HG03342 (cell line): ENCODE results near the gene PPP1R37.
A peak's percentile ranks its signal among the peaks of the same experiment; 100 is the strongest.

Experiments used
- ATAC-seq: cut with Tn5 transposase; IDR thresholded peaks from one replicate; pipeline ENCODE4 v1.9.1; 2021; ENCODE audit warnings: mild to moderate bottlenecking, moderate library complexity; ENCODE audit not compliant: unreplicated experiment

The PPP1R37 gene

DNA sequence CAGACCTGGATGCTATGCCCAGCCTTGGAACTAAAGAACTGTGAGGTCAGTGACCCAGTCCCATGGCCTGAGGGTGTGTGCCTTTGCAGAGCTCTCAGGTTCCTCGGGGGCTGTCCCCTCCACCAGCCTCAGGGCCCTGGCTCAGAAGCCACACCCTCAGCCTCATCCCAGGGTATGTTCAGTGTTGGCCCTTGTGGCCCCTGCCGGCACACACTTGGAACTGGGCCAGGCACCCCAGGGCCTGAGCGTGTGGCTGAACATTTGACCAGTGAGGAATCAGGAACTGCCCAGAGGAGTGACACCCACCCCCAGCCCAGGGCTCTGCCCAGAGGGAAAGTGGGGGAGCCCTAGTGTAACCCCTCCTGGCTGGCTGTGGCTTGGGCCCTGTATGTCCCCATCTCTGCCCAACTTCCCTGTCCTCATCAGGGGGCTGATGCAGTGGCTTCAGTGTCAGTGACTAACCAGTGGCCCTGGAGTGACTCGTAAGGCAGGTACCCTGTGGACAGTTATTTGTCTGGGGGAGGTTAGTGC lies 57.8 kb downstream of the PPP1R37 start:
- no peak for ATAC-seq

DNA sequence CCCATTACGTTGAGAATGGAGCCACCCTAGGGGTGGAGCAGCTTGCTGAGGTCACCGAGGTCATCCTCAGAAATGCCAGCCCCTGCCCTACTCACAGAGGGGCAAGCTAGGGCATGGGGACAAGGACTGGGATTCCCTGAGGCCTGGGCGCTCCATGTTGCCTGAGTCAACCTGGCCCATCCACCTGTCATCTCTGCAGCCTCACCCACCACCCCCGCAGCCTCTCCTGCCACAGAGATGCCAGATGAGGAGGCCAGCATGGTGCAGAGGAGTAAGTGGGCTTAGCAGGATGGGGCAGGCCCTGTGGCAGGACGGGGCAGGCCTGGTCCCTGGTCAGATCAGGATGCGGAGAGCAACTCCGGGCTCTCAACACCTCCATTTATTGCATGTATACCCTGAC lies 58.3 kb downstream of the PPP1R37 start:
- ATAC-seq = no peak

DNA sequence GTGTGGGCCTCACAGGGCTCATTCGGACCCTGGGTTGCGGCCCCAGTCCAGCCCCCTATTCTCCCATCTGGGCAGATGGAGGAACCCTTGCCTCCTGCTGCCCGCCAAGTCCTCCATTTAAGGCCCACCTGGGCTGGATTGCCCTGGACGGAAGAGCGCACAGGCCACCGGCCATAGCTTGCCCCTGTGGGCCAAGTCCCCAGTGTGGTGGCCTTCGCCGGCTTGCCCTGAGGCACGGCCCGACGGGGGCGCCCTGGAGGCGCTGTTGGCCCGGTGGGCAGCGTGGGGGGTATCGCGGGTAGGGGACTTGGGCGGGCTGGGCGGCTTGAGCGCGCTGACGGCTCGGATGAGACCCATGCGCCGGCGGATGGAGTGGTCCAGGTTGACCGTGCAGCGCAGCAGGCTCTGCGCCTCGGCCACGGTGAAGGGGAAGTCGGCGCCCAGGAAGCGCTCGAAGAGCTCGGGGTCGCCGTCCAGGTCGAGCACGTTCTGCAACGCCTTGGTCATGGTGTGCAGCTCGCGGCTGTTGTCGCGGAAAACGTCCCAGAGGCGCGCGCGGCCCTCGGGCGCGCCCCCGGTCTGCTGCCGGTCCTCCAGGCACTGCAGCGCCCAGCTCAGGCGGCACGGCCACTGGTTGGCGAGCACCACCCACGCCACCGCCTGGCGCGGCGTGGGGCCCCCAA lies 59.0 kb downstream of the PPP1R37 start:
- no peak for ATAC-seq

DNA sequence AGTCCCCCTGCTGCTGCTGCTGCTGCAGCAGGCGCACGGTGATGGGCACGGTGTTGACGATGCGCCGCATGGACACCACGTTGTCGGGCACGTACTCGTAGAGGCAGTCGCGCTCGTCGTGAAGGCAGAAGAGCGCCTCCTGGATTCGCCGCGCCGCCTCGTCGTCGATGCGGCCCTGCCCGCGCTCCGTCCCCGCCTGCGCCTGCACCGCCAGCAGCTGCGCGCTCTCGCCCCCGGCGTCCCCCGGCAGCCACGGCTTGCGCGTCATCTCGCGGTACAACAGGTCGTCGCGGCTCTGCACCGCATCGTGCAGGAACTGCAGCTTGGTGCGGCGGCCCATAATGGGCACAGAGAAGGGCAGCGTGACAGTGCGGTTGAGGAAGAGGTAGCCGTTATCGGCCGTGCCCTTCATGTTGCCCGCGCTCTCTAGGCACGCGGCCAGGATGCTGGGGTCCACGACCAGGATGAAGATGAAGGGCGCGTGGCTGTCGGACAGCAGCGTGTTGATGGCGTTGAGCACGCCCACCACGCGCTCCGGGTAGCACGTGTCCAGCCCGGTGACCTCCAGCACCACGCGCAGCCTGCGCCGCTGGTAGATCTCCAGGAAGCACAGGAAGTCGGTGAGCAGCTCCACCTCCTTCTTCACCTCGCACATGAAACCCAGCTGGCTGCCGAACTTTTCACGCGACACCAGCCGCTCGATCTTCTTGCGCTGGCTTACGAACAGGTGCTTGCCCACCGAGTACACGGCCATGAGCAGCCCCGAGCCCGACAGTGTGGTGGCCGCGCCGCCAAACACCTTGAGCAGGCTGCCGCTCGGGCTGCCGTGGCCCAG lies 59.7 kb downstream of the PPP1R37 start:
- ATAC-seq = no peak

DNA sequence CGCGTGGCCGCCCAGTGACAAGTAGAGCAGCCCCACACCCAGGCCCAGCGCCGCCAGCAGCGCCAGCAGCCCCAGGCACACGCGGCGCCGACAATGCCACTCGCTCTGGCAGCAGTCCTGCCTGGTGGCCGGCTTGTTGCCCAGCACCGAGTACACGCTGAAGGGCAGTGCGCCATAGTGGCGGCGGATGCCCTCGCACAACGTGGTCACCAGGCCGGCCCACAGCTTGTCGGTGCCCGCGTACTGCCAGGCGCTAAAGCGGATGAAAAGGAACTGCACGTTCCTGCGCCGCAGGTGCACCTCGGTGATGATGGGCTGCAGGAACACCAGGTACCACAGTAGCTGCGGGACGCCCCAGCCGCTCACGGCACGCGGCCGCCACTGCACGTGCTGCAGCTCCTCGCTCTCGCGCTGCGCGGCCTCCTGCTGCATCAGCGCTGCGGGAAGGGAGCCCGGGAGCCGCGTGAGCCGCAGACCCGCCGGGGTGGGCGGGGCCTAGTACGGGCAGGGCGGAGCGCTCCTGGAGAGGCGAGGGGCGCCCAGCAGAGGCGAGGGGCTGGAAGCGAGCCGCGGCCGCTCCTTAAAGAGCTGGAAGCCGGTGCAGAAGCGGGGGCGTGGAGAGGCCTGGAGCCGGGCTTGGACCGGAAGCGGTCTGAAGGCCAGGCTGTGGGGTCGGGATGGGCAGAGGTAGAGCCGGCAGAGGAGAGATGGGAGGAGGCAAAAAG lies 60.5 kb downstream of the PPP1R37 start:
- no peak for ATAC-seq

DNA sequence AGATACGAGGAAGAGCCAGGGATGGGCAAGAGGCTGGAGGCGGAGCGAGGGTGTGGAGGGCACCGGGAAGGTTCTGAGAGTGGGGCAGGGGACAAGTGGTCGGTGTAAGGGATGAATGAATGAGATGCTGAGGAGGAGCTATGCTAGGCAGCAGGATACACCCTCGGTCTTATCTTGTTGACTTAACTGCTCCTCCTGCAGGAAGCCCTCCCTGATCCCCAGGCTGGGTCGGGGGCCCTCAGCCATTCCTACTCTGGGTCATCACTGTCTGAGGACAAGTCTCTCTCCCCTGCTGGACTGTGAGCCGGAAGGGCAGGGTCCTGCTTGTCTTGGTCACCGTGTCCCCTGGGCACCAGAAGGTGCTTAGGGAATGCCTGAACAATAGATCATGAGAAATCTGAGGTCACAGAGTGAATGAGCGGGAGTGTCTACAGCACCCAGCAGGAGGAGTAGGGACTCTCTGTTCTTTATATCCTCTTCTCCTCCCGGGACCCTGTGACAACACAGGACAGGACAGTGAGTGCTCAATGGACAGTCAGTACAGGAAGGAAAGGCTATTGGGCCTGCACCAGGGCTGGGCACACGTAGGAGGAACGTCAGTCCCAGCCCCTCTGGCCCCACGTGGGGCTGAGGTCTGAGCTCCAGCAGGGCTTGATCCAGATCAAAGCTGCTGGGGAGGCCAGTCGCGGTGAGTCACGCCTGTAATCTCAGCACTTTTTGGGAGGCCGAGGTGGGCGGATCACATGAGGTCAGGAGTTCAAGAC lies 61.3 kb downstream of the PPP1R37 start:
- ATAC-seq = no peak

DNA sequence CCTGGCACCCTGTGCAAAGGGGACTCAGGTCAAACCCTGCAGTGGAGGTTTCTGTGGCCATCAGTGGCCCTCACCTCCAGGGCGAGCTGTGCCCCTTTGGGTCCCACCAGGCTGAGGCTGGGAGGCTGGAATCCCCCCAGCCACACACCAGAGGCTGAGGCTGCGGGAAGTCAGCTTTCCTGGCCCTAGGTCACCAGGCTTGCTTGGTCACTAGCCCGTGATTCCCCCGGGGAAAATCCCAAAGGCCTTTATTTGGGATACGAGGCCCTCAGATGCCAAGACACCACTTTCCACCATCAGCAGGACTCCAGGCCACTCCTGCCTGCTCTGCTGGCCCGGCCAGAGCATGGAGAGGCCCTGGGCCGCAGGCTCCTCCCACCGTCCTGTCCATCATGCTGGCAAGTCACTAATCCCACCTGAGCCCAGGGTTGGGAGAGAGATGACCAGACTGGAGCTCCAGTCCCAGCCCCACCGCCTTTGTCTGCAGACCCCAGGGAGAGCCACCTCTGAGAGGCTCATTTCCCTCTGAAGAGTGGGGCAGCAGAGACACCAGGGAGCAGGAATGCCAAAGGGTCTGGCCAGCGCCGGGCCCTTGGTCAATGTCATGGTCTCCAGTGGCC lies 63.1 kb downstream of the PPP1R37 start:
- ATAC-seq = no peak

DNA sequence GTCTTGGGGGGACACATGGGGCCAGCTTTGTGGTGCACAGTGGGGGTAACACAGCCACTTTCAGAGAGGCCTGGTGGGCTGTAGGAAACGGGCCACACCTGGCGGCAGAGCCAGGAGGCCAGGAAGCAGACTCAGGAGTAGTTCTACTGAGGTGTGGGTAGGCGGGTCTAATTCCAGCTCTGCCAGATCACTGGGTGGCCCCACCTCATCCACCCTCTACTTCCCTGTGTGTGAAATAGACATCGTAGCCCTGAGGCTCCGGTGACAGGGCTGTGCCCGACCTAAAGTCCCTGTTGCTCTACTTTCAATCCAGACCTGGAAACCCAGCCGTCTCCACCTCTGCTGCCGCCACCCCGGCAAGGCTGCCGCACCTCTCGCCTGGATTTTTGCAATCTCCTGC lies 63.8 kb downstream of the PPP1R37 start:
- no peak for ATAC-seq

DNA sequence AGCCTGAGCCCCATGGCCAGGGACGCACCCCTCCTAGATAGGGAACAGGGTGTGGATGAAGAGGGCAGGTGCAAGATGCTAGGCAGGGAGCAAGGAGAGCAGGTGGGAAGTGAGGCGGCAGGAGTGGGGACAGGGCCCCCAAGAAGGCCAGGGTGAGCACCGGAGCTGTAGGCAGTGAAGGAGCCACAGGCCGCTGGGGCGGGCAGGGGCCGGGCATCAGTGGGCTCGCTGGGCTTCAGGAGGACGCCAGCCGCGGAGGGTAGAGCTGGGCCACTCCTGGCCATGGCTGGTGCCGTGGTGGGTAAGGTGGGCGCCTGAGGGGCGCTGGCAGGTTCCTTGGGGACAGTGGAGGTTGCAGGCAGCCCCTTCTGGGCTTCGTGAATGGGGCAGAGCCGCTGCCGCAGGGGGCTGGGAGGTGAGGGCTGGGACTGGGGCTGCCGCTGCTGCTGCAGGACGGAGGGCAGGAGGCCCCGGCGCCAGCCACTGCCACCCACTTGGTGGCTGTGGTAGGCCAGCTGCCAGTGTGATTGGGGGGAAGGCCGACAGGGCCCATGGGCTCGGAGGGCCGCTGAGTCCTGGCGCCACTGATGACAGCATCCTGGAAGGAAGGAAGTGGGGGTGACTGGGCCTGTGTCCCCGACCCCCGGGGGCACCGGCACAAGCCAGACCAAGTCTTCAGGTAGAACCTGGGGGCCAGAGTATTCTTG lies 65.7 kb downstream of the PPP1R37 start:
- no peak for ATAC-seq

DNA sequence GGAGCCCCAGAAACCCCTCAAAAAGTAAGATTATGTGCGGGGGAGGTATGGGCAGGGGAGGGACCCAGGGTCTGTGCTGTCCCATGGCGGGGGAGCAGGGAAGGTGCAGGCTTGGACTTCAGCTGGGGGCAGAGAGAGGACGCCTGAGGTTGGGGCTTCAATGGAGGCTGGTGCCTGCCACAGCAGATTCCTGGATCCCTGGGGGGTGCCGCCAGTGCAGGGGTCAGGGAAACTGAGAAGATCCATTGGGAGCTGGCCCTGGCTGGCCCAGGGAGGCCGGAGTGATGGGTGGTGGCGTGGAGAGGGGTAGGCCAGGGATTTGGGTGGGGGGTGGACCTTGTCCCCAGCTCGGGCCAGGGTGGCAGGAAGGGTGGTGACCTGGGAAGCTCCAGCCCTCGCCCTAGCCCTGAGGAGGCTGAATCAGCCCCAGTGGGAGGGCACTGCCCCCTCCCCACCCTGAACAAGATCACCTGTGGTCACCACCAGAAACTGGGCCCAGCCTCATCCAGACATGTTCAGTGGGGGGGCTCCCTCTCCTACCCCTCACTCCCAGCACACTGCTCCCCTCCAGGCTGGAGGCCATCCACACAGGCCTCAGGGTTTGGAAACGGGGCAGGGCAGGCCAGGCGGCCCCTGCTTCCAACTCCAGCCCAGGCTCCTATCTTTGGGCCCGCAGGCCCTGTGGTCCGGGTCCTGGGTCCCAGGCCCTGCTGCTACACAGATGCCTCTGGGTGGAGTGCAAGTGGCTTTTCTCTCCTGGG lies 66.4 kb downstream of the PPP1R37 start:
- ATAC-seq = no peak

DNA sequence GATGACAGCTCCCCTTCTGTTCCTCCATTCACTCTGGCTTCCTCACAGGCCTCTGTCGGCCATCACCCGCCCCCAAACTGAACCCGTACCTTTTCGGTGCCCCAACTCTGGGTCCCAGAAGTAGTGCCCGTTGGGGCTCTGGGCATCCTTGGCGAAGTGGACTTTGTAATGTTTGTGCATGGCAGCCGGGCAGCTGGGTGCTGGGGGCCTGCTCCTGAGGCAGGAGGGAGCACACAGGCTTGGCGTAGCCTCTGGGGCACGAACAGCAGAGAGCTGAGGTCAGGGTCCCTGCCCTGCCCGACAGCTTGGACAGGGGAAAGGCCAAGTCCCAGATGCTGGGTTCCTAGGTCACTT lies 67.0 kb downstream of the PPP1R37 start:
- no peak for ATAC-seq

DNA sequence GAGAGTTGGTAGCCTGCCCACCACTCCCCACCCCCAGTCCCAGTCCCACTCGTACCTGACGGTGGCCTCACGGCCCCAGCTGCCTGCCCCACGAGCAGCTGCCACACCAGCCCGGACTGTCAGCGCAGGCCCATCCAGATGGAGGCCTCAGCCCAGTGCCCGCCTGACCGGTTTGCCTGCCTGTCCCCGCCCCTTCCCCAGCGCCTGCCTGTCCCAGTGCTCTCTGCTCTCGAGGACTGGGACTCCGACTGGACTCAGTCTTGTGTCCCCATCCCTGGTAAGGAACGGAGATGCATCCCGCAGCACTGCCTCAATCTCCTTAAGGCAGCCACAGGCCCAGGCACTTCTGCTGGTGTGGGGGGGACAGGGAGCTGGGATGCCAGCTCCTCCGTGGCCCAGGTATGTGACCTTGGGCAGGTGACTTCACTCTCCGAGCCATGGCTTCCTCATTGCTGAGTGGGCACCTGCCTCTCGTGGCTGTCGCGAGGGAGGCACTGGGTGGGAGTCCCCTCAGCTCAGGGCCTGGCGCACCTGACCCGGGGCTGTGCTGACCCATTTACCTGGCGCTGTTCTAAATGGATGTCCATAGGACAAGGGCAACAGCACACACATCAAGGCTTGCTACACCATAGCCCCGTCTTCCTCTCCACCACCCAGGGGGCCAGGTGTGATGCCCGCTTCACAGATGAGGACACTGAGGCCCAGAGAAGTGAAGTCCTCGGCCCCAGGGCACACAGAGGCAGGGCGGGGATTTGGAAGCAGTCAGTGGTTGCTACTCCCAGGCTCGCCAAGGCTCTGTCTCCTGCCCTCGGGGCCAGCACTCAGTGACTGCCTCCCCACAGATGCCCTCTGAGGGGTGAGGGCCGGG lies 68.1 kb downstream of the PPP1R37 start, which contains the start of gene NKPD1:
Gene NKPD1, minus strand, starts transcription at position 113 of the 868 bp plus-strand sequence. CDS start 832 bp downstream, outside the sequence.
- no peak for ATAC-seq

DNA sequence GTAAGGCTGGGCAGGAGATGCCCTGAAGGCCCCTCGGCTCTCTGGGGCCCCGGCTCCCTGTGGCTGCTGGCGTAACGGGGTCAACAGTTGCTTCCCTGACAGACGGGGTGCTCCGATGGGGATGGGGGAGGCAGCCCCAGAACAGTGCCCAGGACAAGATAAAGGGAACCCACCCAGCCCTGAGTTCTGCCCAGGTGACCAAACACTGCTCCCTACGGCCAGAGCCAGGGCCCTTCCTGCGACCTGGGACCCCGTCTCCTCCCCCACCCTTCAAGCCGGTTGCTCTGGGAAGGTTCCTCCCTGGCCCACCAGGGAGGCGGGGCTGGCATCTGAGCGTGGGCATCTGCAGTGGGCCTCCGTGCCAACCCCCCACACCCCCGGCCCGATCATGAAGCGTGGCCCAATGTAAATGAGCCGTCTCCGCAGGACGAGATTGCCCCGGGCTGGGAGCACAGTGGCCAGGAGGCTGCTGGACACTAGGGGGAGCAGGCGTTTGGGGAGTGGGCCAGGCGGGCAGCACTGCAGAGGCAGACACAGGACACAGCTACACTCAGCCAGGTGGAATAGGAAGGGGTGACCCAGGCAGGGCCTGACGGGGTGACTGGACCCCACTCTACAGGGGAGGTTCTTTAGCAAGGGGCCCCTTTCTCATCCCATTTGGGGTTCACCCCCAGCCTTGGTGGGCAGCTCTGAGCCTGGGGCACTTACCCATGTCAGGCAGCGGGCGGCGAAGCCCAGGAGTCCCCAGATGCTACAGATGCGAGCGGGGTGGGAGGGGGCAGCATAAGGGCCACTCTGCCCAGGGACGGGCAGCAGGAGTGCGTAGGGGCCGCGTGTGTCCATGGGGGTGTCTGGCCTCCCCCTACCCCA lies 69.0 kb downstream of the PPP1R37 start:
- ATAC-seq = no peak

DNA sequence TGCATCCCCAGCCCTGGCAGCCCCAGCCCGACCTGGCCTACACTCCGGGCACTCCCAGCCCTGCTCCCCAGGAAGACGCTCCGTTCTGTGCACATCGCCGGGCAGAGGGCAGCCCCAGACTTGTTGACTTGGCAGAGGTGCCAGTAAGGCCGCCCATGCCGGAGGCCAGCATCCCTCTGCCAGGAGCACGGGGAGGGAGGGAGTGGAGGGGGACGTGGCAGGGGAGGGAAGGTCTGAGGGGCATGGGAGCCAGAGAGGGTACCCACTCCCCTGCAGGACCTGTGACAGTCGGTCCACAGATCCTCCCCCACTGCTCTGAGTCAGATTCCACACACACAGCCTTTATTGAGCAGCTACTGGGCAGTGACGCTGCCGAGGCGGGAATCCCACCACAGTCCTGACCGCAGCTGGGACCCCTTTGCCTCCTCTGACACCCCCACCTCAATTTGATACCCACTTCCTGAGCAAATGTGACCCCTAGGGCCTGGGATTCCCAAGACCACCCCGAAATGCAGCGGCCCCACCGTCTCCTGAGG lies 69.7 kb downstream of the PPP1R37 start:
- no peak for ATAC-seq

DNA sequence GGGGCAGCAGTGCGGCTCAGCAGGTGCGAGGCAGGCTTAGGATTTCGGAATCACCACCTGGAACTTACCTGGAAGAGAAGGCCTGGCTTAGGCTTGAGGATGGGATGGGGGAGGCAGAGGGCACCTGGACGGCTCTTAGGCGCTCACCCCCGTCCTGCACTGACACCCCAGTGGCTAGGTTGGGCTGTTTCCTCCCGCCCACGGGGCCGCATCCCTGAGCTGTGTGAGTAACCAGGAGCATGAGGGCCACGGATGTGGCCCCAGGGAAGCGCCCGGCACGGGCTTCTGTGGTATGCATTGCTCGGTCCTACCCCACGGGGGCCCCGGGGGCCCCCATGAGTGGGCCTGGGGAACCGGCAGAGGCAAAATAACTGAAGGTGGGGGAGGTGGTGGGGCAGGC lies 70.2 kb downstream of the PPP1R37 start:
- no peak for ATAC-seq

DNA sequence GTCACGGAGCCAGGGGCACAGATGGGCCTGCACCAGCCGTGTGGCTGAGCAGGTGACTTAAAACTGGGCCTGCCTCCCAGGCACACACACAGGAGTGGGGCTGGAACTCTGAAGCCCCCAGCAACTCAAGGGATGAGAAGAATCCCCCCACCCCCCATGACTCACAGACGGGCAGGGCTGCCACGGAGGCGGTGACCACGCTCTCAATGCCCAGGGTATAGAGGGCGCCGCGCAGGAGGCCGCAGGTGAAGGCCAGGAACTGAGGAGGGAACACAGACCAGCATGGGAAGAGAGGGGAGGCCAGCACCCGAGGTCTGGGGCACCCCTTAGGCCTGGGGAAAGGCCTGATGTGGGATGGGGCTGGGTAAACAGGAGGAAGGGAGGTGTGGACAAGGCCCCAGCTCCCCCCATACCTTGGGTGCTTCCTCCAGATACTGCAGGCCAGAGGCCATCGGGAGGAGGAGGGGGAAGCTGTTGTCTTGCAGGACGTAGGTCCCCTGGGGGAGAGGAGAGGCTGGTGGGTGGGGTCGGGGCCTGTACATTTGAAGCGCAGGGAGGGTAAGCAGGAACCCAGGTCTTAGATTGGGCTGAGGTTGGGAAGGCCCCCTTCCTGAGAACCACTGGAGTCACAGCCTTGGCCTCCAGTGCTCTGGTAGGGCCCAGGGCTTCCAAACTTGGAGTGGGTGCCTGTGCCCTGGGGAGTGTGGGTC lies 70.9 kb downstream of the PPP1R37 start:
- peak; percentile 4 for ATAC-seq
